ENCODE results near the gene PHLDB2. TPM values are rescaled to one million over a fixed set of nuclear protein-coding genes. Genes with fewer than 3 reads are reported as not detected.
A peak's percentile ranks its signal among the peaks of the same experiment; 100 is the strongest.

Gene PHLDB2
- total RNA-seq, 1 experiment from 2014 or later = 90.1 TPM

- H3K4me1 ChIP-seq (ENCODE audit: insufficient read depth, low read length) = peaks cover 35% of the 10 kb centered on the region
- no peak overlapping the region for H3K4me3 ChIP-seq (ENCODE audit: low read length)
- H2AFZ ChIP-seq (ENCODE audit: low read length) = no peak overlapping the region
- intact Hi-C loops (cut with micrococcal nuclease) = no loop called here
- BruUV-seq (replicated peaks) = no TSS peak
- H3K9me3 ChIP-seq (ENCODE audit: low read length) = no peaks in the 10 kb centered on the region
- TF ChIP-seq CTCF (conservative IDR thresholded peaks at IDR 0.05; ENCODE audit: low read depth, low read length) = no peak
- no peak for TF ChIP-seq EZH2phosphoT487 (IDR thresholded peaks at IDR 0.05; ENCODE audit: borderline replicate concordance, low read length)
- TF ChIP-seq EZH2 (IDR thresholded peaks at IDR 0.05; ENCODE audit: low read length, unreplicated experiment) = no peak
- no peaks in the 10 kb centered on the region for H3K9me2 ChIP-seq (replicated peaks; ENCODE audit: low read length)
- DNase-seq = peak; percentile 9
- no peak overlapping the region for H3K9ac ChIP-seq (ENCODE audit: low read length)
- CTCF ChIA-PET = interaction anchor here (0.6 to 2.8 kb wide), 7 partner anchors 10 to 108 kb away, joined by 3 to 29 read pairs (median 5); partner anchors contain the start of gene ABHD10
- no peak overlapping the region for H3K4me2 ChIP-seq (ENCODE audit: low read length)
- H3K79me2 ChIP-seq (ENCODE audit: low read length) = no peaks in the 10 kb centered on the region
- no peaks in the 10 kb centered on the region for H3F3A ChIP-seq (ENCODE audit: low read length, unreplicated experiment)
- H3K27me3 ChIP-seq (ENCODE audit: low read length) = no peaks in the 10 kb centered on the region
- POLR2A ChIA-PET (ENCODE audit: unreplicated experiment) = no interaction called here
- H3K36me3 ChIP-seq (ENCODE audit: low read depth, low read length) = peaks cover 47% of the 10 kb centered on the region
- H3K27ac ChIP-seq (ENCODE audit: low read length) = no peak overlapping the region
- ATAC-seq = peak; percentile 18; the same call in 1 of the 2 replicates
- no peaks in the 10 kb centered on the region for H4K20me1 ChIP-seq (ENCODE audit: low read length)
Measured at GRCh38 chr3:111968319-111969054, 109.4 kb downstream of the PHLDB2 start.

DNA sequence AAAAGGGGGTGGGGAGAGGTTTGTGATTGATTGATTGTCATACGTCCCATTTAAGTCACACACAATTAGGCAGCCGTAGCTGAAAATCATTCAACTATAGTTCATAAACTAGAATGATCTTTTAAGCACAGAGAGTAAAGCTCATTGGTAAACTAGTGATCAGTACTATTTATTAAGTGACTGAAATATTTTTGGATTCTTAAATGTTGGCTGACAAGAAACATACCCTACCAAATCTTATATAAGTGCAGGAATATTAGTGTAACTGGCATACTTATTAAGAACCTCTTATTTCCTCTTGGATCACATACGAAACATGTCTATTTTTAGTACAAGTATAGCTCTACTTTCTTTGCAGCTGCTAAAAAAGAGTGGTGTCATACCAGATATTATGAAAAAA, 111.3 kb downstream of the PHLDB2 start:
- H3K27ac ChIP-seq (ENCODE audit: low read length) = no peak overlapping the region
- H3K4me2 ChIP-seq (ENCODE audit: low read length) = no peak overlapping the region
- intact Hi-C loops (cut with micrococcal nuclease) = no loop called here
- no peaks in the 10 kb centered on the region for H3K9me2 ChIP-seq (replicated peaks; ENCODE audit: low read length)
- H3K9me3 ChIP-seq (ENCODE audit: low read length) = no peaks in the 10 kb centered on the region
- H3K79me2 ChIP-seq (ENCODE audit: low read length) = no peaks in the 10 kb centered on the region
- peaks cover 28% of the 10 kb centered on the region for H3K4me1 ChIP-seq (ENCODE audit: insufficient read depth, low read length)
- ChIA-PET POLR2A (ENCODE audit: unreplicated experiment) (no interaction called here), CTCF (no interaction called here)
- no peaks in the 10 kb centered on the region for H4K20me1 ChIP-seq (ENCODE audit: low read length)
- H3K9ac ChIP-seq (ENCODE audit: low read length) = no peak overlapping the region
- no TSS peak for BruUV-seq (replicated peaks)
- DNase-seq (no peak), ATAC-seq (no peak)
- peaks cover 48% of the 10 kb centered on the region for H3K36me3 ChIP-seq (ENCODE audit: low read depth, low read length)
- no peak overlapping the region for H3K4me3 ChIP-seq (ENCODE audit: low read length)
- H2AFZ ChIP-seq (ENCODE audit: low read length) = no peak overlapping the region
- no peaks in the 10 kb centered on the region for H3F3A ChIP-seq (ENCODE audit: low read length, unreplicated experiment)
- TF ChIP-seq CTCF (conservative IDR thresholded peaks at IDR 0.05; ENCODE audit: low read depth, low read length) = no peak
- no peak for TF ChIP-seq EZH2 (IDR thresholded peaks at IDR 0.05; ENCODE audit: low read length, unreplicated experiment)
- no peak for TF ChIP-seq EZH2phosphoT487 (IDR thresholded peaks at IDR 0.05; ENCODE audit: borderline replicate concordance, low read length)
- no peaks in the 10 kb centered on the region for H3K27me3 ChIP-seq (ENCODE audit: low read length)

DNA sequence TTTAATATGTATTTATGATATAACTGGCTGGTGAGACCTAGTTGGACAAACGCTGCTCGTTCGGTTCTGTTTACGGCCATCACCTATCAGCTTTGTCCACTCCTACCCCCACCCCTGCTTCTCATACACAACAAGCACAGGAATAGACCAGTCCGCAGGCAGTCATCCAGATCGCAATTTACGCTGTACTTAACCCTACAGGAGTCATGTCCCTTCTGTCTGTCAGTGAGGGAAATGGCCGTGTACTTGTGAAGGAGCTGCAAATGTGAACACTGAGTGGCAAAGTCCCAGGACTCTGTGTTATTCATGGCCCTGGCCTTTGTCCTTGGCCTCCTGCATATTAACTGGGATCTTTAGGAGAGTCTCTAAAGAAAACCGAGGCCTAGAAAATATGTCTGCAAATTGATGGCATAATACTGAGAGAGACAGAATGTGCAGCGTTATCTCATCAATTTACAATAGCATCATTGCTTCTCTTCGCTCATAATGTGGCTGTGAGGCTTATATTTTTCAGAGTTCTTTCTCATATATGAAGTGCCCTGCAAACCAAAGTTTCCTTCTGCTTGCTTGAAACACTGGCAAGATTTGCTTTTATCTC, 112.6 kb downstream of the PHLDB2 start:
- no peak overlapping the region for H2AFZ ChIP-seq (ENCODE audit: low read length)
- H3K9me2 ChIP-seq (replicated peaks; ENCODE audit: low read length) = no peaks in the 10 kb centered on the region
- no peak for DNase-seq
- POLR2A ChIA-PET (ENCODE audit: unreplicated experiment) = interaction anchor here (0.7 kb wide), 1 partner anchor 111 kb away, joined by 8 read pairs; no protein-coding TSS in a partner anchor
- H3K4me3 ChIP-seq (ENCODE audit: low read length) = no peak overlapping the region
- H4K20me1 ChIP-seq (ENCODE audit: low read length) = no peaks in the 10 kb centered on the region
- BruUV-seq (replicated peaks) = no TSS peak
- H3K9me3 ChIP-seq (ENCODE audit: low read length) = no peaks in the 10 kb centered on the region
- no peaks in the 10 kb centered on the region for H3F3A ChIP-seq (ENCODE audit: low read length, unreplicated experiment)
- no peak for TF ChIP-seq CTCF (conservative IDR thresholded peaks at IDR 0.05; ENCODE audit: low read depth, low read length)
- intact Hi-C loops (cut with micrococcal nuclease) = loop anchor here (1.0 kb wide), 1 partner anchor 163 kb away; no protein-coding TSS in a partner anchor
- H3K27ac ChIP-seq (ENCODE audit: low read length) = no peak overlapping the region
- H3K9ac ChIP-seq (ENCODE audit: low read length) = no peak overlapping the region
- CTCF ChIA-PET = no interaction called here
- H3K4me1 ChIP-seq (ENCODE audit: insufficient read depth, low read length) = peaks cover 16% of the 10 kb centered on the region
- no peaks in the 10 kb centered on the region for H3K79me2 ChIP-seq (ENCODE audit: low read length)
- no peaks in the 10 kb centered on the region for H3K27me3 ChIP-seq (ENCODE audit: low read length)
- H3K36me3 ChIP-seq (ENCODE audit: low read depth, low read length) = peaks cover 48% of the 10 kb centered on the region
- ATAC-seq = no peak
- H3K4me2 ChIP-seq (ENCODE audit: low read length) = no peak overlapping the region

Measured in PC-3 (cell line).